HG02852 (cell line): ENCODE results near the gene WFDC8.

Source experiments
- ATAC-seq: cut with Tn5 transposase; IDR thresholded peaks from one replicate; pipeline ENCODE4 v1.9.1; 2021; ENCODE audit warnings: mild to moderate bottlenecking, moderate library complexity; ENCODE audit not compliant: unreplicated experiment

WFDC8 gene

DNA sequence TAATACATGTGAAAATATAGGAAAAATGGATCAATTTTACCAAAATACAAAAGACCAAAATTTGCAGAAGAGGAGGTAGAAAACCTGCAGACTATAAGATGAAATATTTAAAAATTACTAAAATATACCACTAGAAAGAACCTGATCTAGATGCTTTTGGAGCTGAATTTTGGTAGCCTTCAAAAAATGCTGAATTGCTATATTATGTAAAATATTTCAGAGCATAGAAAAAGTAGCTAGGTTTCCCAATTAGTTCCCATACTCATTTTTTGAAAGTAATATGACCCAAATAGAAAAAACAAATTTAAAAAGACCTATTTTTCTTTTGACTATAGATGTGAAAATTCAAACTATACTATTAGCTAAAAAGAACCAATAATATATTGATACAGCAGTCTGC lies 28.3 kb downstream of the WFDC8 start:
- ATAC-seq: no peak

DNA sequence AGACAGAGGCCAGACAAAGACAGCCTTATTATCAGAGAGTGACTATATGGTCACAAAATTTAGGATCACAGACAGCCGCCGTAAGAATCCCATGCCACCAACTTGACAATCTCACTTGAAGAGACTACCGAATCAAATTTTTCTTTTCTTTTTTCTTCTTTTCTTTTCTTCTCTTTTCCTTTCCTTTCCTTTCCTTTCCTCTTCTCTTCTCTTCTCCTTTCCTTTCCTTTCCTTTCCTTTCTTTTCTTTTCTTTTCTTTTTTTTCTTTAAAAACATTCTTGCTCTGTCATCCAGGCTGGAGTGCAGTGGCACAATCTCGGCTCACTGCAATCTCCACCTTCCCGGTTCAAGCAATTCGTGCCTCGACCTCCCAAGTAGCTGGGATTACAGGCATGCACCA lies 30.7 kb downstream of the WFDC8 start:
- no peak for ATAC-seq

GRCh38 chr20:45547206-45547770 lies 31.8 kb downstream of the WFDC8 start, which contains the start of gene EPPIN:
EPPIN (minus strand) TSS chr20:45547401; CDS start chr20:45547357, 44 bp downstream.
- no peak for ATAC-seq

- ATAC-seq: no peak
Observed at GRCh38 chr20:45545754-45546453, 33.2 kb downstream of the WFDC8 start.

DNA sequence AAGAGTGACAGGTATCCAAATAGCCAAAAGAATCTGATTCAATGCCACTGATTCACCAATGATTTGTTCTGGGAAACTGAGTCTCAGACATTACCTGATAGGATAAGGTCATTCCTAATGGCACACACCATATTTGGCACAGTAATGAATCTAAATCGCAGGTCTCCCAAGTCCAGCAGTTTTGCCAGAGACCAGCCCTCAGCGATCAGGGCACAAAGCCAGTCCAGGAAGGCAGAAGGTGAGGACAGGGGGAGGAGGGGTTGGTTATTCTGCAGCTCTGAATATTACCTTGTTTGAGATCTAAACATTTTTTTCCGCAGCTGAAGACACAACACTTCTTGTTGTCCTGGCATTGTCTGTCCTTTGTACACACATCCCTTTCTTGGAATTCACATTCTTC lies 33.7 kb downstream of the WFDC8 start:
- no peak for ATAC-seq

- no peak for ATAC-seq
Observed at GRCh38 chr20:45539382-45539781, 39.7 kb downstream of the WFDC8 start, which contains the start of gene WFDC6. WFDC6 (minus strand) TSS chr20:45539482; CDS start chr20:45539407, 75 bp downstream.

- ATAC-seq: no peak
Observed at GRCh38 chr20:45538209-45538799, 40.8 kb downstream of the WFDC8 start.

- ATAC-seq: no peak
Observed at GRCh38 chr20:45527294-45527693, 51.8 kb downstream of the WFDC8 start.

- no peak for ATAC-seq
Observed at GRCh38 chr20:45523821-45524220, 55.3 kb downstream of the WFDC8 start.

DNA sequence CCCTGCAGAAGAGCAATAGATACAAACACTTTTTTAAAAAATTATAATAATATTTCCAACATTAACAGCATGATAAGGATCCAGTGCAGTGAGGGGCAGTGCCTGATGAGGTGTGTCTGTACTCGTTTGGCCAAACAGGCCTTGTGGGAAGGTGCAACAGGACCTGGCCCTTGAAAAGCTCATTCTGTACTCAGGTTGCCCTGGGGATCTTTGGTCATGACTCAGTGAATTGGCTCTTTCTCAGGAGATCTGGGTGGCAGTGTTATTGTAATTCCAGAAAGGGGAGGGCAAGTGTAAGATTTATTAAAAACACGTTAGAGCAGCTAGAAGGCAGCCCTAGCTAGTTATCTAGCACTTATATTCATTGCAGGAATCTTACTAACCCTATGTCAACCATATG lies 60.8 kb downstream of the WFDC8 start:
- no peak for ATAC-seq

DNA sequence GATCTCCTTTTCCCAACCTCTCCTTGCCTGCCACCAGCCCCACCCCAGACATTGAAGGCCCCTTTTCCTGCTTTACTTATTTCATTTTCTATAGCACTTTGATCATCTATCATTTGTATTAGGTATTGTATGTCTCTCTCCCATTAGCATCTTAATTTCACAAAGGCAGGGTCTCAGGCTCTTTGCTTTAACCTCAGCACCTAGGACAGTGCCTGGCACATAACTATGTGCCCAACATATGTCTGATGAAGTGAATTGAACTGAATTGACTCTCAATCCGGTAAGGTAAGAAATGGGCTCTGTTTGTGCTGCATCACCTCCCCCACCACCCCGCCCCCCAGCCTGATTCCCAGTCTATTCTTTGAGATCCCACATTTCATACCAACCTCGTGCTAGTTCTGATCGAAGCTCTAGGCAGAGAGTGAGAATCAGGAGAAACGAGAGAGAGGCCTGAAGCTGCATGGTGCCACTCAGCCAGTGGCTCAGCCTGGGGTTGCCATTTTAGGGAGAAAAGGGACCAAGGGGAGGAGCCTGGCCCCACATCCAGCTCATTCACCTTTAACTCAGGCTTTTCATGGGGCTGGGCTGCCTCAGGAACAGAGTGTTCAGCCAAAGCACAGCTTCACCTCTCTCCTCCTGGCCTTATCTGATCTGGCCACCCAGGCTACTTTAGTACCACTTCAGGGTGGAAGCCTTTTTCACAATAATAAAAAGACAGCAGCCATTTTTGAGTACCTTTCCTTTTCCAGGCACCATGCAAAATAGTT lies 63.8 kb downstream of the WFDC8 start, which contains the start of gene SPINT3:
SPINT3 (minus strand) TSS at position 476 of the 767 bp plus-strand sequence; CDS start at position 462, 14 bp downstream.
- ATAC-seq: no peak

- ATAC-seq: no peak
Observed at GRCh38 chr20:45510242-45510862, 68.7 kb downstream of the WFDC8 start.

GRCh38 chr20:45509091-45509490 lies 70.0 kb downstream of the WFDC8 start:
- no peak for ATAC-seq

- no peak for ATAC-seq
Observed at GRCh38 chr20:45508068-45508886, 70.8 kb downstream of the WFDC8 start.

DNA sequence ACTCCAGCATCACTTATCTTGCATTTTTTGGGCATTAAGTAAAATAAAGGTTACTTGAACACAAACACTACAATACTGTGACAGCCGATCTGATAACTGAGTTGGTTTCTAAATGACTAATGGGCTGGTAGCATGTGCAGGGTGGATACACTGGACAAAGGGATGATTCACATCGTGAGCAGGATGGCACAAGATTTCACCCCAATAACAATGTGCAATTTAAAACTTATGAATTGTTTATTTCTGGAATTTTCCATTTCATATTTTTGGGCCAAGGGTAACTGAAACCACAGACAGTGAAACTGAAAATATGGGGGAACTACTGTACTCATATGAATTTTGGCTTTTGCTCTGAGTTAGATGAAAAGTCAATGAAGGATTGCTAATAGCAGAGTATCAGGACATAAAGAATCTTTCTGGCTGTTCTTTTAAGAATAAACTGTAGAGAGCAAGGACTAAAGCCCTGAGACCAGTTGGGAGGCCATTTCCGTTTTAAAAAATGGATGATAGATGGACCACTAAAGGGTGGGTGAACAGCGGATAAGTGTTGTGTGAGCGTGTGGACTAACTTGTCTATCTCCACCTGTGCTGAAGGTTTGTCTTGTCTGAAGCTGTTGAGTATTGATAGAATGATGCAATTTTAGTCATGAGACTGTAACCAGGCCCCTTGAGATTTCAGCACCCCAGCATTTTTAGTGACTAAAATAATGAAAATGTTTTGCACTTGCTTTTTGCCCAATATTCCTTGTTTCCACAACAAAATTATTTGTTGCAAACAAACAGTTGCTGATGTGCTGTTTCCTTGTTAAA lies 71.9 kb downstream of the WFDC8 start:
- ATAC-seq: no peak

DNA sequence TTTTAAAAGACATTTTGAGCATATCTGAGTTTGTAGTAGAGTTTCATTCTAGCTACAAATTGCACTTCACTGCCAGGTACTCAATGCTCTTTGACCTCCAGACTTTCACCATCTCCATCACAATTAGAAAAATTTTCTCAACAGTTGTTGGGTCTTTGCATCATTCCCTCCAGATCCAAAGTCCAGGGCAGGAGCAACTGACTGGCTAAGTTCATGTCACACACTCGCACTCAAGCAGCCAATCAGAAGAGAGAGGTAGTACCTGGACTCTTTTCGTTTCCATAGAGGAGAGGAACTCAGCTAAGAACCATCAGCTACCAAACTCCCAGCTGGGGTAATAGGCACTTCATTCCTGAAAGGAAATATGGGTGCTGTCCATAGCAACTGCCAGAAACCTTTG lies 72.7 kb downstream of the WFDC8 start:
- ATAC-seq: no peak

- no peak for ATAC-seq
Observed at GRCh38 chr20:45503403-45503802, 75.7 kb downstream of the WFDC8 start.

GRCh38 chr20:45502561-45502960 lies 76.5 kb downstream of the WFDC8 start:
- no peak for ATAC-seq
